IMR-90 (cell line): ENCODE data around the gene CARS2. TPM values are rescaled to one million over a fixed set of nuclear protein-coding genes. Genes with fewer than 3 reads are reported as not detected.

ENCODE experiments used
- ATAC-seq: fragments of 200-7000 bp; cut with Tn5 transposase; 2 replicates; pipeline ENCODE4 v1.9.1; 2020; ENCODE audit warnings: low read depth, mild to moderate bottlenecking, moderate library complexity
- BruUV-seq: library from RNA; stranded (reverse); fragments of 400-500 nt; replicated peaks from 2 replicates; lab custom pipeline; 2021; lab: Mats Ljungman, UMichigan
- CTCF ChIA-PET: fragments of 300-600 bp; formaldehyde crosslinking; extraction: SDS; loops from one replicate; lab custom pipeline; 2021; ENCODE audit warnings: antibody characterized with exemption; lab: Yijun Ruan, JAX
- POLR2A ChIA-PET: fragments of 300-600 bp; sonication (Branson Sonifier 250); formaldehyde crosslinking; loops from one replicate; lab custom pipeline; 2022; ENCODE audit warnings: antibody characterized with exemption; ENCODE audit not compliant: unreplicated experiment; lab: Charles Lee
- DNase-seq: peaks from one replicate; pipeline ENCODE4 v3.0.0; 2013
- H2AFZ ChIP-seq: replicated peaks from 2 replicates; pipeline ENCODE3; 2013; ENCODE audit warnings: low read length, mild to moderate bottlenecking; ENCODE audit not compliant: poor library complexity
- H2AK5ac ChIP-seq: 2 replicates; pipeline ENCODE4 v1.6.1; 2013; ENCODE audit warnings: low read depth, low read length, inconsistent platforms
- H2AK9ac ChIP-seq: replicated peaks from 2 replicates; pipeline ENCODE3; 2013; ENCODE audit warnings: mild to moderate bottlenecking, low read depth, low read length, moderate library complexity; ENCODE audit not compliant: poor library complexity
- H2BK120ac ChIP-seq: 2 replicates; pipeline ENCODE4 v1.6.1; 2013; ENCODE audit warnings: low read depth, low read length, inconsistent platforms
- H2BK15ac ChIP-seq: 3 replicates; pipeline ENCODE4 v1.6.1; 2013; ENCODE audit warnings: low read depth, low read length, inconsistent platforms
- H2BK20ac ChIP-seq: 2 replicates; pipeline ENCODE4 v1.6.1; 2013; ENCODE audit warnings: low read depth, mild to moderate bottlenecking, inconsistent platforms, low read length, moderate library complexity
- H2BK5ac ChIP-seq: 2 replicates; pipeline ENCODE4 v1.6.1; 2013; ENCODE audit warnings: mild to moderate bottlenecking, low read depth, low read length, inconsistent platforms; ENCODE audit not compliant: poor library complexity, severe bottlenecking
- H3K14ac ChIP-seq: replicated peaks from 2 replicates; pipeline ENCODE4 v1.6.1; 2013; ENCODE audit warnings: low read depth, low read length, inconsistent platforms
- H3K18ac ChIP-seq: 2 replicates; pipeline ENCODE4 v1.6.1; 2013; ENCODE audit warnings: low read depth, low read length, control low read depth
- H3K23ac ChIP-seq: 2 replicates; pipeline ENCODE4 v1.6.1; 2013; ENCODE audit warnings: low read depth, low read length, inconsistent platforms
- H3K27ac ChIP-seq: 2 replicates; pipeline ENCODE4 v1.5.1; 2013; ENCODE audit warnings: mild to moderate bottlenecking, control low read depth, low read length; ENCODE audit not compliant: insufficient read depth
- H3K27me3 ChIP-seq: 2 replicates; pipeline ENCODE4 v1.6.1; 2013; ENCODE audit warnings: low read length; ENCODE audit not compliant: control insufficient read depth, insufficient read depth
- H3K36me3 ChIP-seq: 2 replicates; pipeline ENCODE4 v1.6.1; 2013; ENCODE audit warnings: low read length, mixed read lengths; ENCODE audit not compliant: control insufficient read depth, insufficient read depth
- H3K4ac ChIP-seq: 2 replicates; pipeline ENCODE4 v1.6.1; 2013; ENCODE audit warnings: low read depth, low read length, inconsistent platforms
- H3K4me1 ChIP-seq: 2 replicates; pipeline ENCODE4 v1.6.1; 2013; ENCODE audit warnings: low read length, mixed read lengths; ENCODE audit not compliant: control insufficient read depth, insufficient read depth
- H3K4me2 ChIP-seq: 2 replicates; pipeline ENCODE4 v1.6.1; 2013; ENCODE audit warnings: low read depth, mild to moderate bottlenecking, control low read depth, low read length, moderate library complexity
- H3K4me3 ChIP-seq: 2 replicates; pipeline ENCODE4 v1.5.1; 2013; ENCODE audit warnings: low read depth, mild to moderate bottlenecking, control low read depth, low read length, moderate library complexity; ENCODE audit not compliant: insufficient read depth
- H3K56ac ChIP-seq: 2 replicates; pipeline ENCODE4 v1.6.1; 2013; ENCODE audit warnings: low read length, inconsistent platforms; ENCODE audit not compliant: insufficient read depth; ENCODE audit errors: extremely low read depth
- H3K79me1 ChIP-seq, 2 experiments: 2 replicates each; pipeline ENCODE4 v1.6.1; 2013; ENCODE audit warnings: low read length in 2 of 2, inconsistent platforms in 1 of 2, low read depth in 1 of 2
- H3K9ac ChIP-seq: 2 replicates; pipeline ENCODE4 v1.6.1; 2013; ENCODE audit warnings: low read depth, low read length, control low read depth
- H3K9me1 ChIP-seq: 2 replicates; pipeline ENCODE4 v1.6.1; 2013; ENCODE audit warnings: low read length, inconsistent platforms; ENCODE audit not compliant: insufficient read depth
- H3K9me3 ChIP-seq: 2 replicates; pipeline ENCODE4 v1.6.1; 2013; ENCODE audit warnings: low read length; ENCODE audit not compliant: control insufficient read depth, insufficient read depth
- H4K20me1 ChIP-seq: 2 replicates; pipeline ENCODE4 v1.6.1; 2013; ENCODE audit warnings: low read length, inconsistent platforms; ENCODE audit not compliant: insufficient read depth
- H4K5ac ChIP-seq: 2 replicates; pipeline ENCODE4 v1.6.1; 2013; ENCODE audit warnings: mild to moderate bottlenecking, low read depth, low read length, control low read depth
- H4K8ac ChIP-seq, 2 experiments: 2 replicates each; pipeline ENCODE4 v1.6.1; 2013; ENCODE audit warnings: low read depth in 2 of 2, low read length in 2 of 2, control low read depth in 1 of 2, inconsistent platforms in 1 of 2
- H4K91ac ChIP-seq: 2 replicates; pipeline ENCODE4 v1.6.1; 2013; ENCODE audit warnings: low read depth, low read length, inconsistent platforms; ENCODE audit not compliant: insufficient read depth
- ELK1 ChIP-seq: fragments of 150-350 bp; IDR thresholded peaks from 2 replicates; pipeline ENCODE4 v1.6.1; 2016; ENCODE audit warnings: low read depth, mild to moderate bottlenecking, low read length, moderate library complexity, borderline replicate concordance
- MAZ ChIP-seq: IDR thresholded peaks from 2 replicates; pipeline ENCODE4 v1.6.1; 2012; ENCODE audit warnings: low read depth, mild to moderate bottlenecking, low read length, improper control_type of control experiment, moderate library complexity, borderline replicate concordance
- MXI1 ChIP-seq: IDR thresholded peaks from 2 replicates; pipeline ENCODE4 v1.6.1; 2012; ENCODE audit warnings: low read depth, mild to moderate bottlenecking, low read length, moderate library complexity, borderline replicate concordance
- NFE2L2 ChIP-seq: fragments of 150-350 bp; IDR thresholded peaks from 2 replicates; pipeline ENCODE4 v1.6.1; 2016; ENCODE audit warnings: low read depth, mild to moderate bottlenecking, low read length
- RAD21 ChIP-seq: IDR thresholded peaks from 2 replicates; pipeline ENCODE4 v1.6.1; 2012; ENCODE audit warnings: low read length, improper control_type of control experiment
- SMC3 ChIP-seq: fragments of 150-350 bp; IDR thresholded peaks from 2 replicates; pipeline ENCODE4 v1.6.1; 2016; ENCODE audit warnings: low read depth, mild to moderate bottlenecking, antibody characterized with exemption, low read length, moderate library complexity
- WGBS, 2 experiments: methylation state at CpG; one replicate each; pipeline versions ENCODE4 v1.1.5 to v1.1.7; 2013; ENCODE audit warnings: missing lambda C conversion rate in 2 of 2; ENCODE audit not compliant: insufficient read length in 1 of 2; ENCODE audit errors: extremely low coverage in 2 of 2; 5-methylcytosine and 5-hydroxymethylcytosine counted together
- dilution Hi-C: fragments of 300-500 bp; cut with HindIII; formaldehyde crosslinking; loops from one replicate; pipeline ENCODE4 v1.14.3; 2018; ENCODE audit warnings: low sequenced_read_pairs; ENCODE audit not compliant: unreplicated experiment
- in situ Hi-C: fragments of 300-500 bp; cut with MboI; formaldehyde crosslinking; loops from 3 replicates; pipeline ENCODE4 v1.14.3; 2019; ENCODE audit warnings: low sequenced_read_pairs, inconsistent platforms, mixed read lengths
- intact Hi-C: fragments of 100-400 bp; cut with micrococcal nuclease; formaldehyde crosslinking; loops from 2 replicates; pipeline ENCODE4 v1.10.0; 2022
- polyA plus RNA-seq, 3 experiments: library from polyadenylated mRNA; depleted of rRNA; stranded (reverse); fragments of >200 nt; gene quantifications; 2 replicates each; pipeline ENCODE4 v1.2.3, GENCODE V29; 2012; ENCODE audit warnings: low replicate concordance in 1 of 3
- total RNA-seq: library from RNA; depleted of rRNA; stranded (reverse); fragments of >200 nt; gene quantifications from 2 replicates; pipeline ENCODE4 v1.2.3, GENCODE V29; 2012
- TF ChIP-seq, protein P1 (sequence below): conservative IDR thresholded peaks from 2 replicates; pipeline ENCODE4 v1.5.1; 2012; ENCODE audit warnings: mild to moderate bottlenecking, low read depth, low read length, improper control_type of control experiment

CARS2 gene
- total and polyA plus RNA-seq, 2 of the 4 experiments (the other 2 are of a cell fraction): 76.2 to 76.4 TPM

DNA sequence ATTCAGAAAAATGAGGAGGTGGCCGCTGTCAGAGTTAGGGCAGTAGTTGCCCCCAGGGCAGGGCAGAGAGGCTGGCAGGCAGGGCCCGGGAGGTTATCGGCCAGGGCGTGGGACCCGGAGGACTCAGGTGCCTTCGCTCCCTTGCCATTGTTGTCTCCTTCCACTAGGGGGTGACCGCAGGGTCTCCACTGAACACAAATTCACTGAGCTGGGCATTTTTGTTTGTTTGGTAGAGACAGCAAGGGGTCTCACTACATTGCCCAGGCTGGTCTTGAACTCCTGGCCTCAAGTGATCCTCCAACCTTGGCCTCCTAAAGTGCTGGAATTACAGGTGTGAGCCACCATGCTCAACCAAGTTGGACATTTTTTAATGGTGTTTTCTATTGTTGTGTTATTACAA lies 25.1 kb downstream of the CARS2 start:
- Histone ChIP-seq H2BK5ac (no peak overlapping the region), H2AFZ (no peak overlapping the region), H3K36me3 (peaks cover 61% of the 10 kb centered on the region), H2AK9ac (peak overlapping the region; percentile 76), H3K14ac (no peak overlapping the region), H2AK5ac (no peak overlapping the region), H4K5ac (no peak overlapping the region), H3K79me1 (peaks cover 15 to 16% of the 10 kb centered on the region in 2 experiments), H3K4me2 (no peak overlapping the region), H3K23ac (no peak overlapping the region), H3K4me3 (no peak overlapping the region), H3K9ac (no peak overlapping the region), H3K18ac (no peak overlapping the region), H3K4ac (no peak overlapping the region), H4K8ac (no peak overlapping the region), H4K91ac (no peak overlapping the region), H2BK120ac (no peak overlapping the region), H3K27ac (no peak overlapping the region), H2BK15ac (no peak overlapping the region), H3K27me3 (no peaks in the 10 kb centered on the region), H3K9me3 (no peaks in the 10 kb centered on the region), H3K4me1 (peaks cover 3% of the 10 kb centered on the region; the same call in 1 of the 2 replicates), H3K56ac (no peak overlapping the region), H3K9me1 (0 out of 2 replicates have a peak, but pooled peaks cover 3% of the 10 kb centered on the region), H2BK20ac (no peak overlapping the region), H4K20me1 (peaks cover 6% of the 10 kb centered on the region; the same call in 1 of the 2 replicates)
- DNase-seq: no peak
- no TSS peak for BruUV-seq
- peak; percentile 54; the same call in 1 of the 2 replicates for ATAC-seq
- dilution Hi-C loops: no loop called here
- WGBS, 2 experiments: 100% methylated on average over 1 of the region's 7 CpGs; no CpG with 5 or more reads in 1 of the 2 experiments
- intact Hi-C loops: loop anchor here (1.0 kb wide), 1 partner anchor 138 kb away; no protein-coding TSS in a partner anchor
- in situ Hi-C loops: no loop called here
- ChIA-PET CTCF (no interaction called here), POLR2A (no interaction called here)
- TF ChIP-seq ELK1: no peak
- peak; percentile 30 for TF ChIP-seq SMC3
- peak; percentile 37 for TF ChIP-seq RAD21
- TF ChIP-seq NFE2L2: no peak
- no peak for TF ChIP-seq MAZ
- no peak for TF ChIP-seq MXI1
- TF ChIP-seq, protein P1, sequence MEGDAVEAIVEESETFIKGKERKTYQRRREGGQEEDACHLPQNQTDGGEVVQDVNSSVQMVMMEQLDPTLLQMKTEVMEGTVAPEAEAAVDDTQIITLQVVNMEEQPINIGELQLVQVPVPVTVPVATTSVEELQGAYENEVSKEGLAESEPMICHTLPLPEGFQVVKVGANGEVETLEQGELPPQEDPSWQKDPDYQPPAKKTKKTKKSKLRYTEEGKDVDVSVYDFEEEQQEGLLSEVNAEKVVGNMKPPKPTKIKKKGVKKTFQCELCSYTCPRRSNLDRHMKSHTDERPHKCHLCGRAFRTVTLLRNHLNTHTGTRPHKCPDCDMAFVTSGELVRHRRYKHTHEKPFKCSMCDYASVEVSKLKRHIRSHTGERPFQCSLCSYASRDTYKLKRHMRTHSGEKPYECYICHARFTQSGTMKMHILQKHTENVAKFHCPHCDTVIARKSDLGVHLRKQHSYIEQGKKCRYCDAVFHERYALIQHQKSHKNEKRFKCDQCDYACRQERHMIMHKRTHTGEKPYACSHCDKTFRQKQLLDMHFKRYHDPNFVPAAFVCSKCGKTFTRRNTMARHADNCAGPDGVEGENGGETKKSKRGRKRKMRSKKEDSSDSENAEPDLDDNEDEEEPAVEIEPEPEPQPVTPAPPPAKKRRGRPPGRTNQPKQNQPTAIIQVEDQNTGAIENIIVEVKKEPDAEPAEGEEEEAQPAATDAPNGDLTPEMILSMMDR: peak; percentile 38
